GM12874 (cell line): Measurements from ENCODE around the gene ABCA7.

Experiments
- CTCF ChIP-seq: IDR thresholded peaks from 2 replicates; pipeline ENCODE4 v1.5.1; 2011; ENCODE audit warnings: low read depth, mild to moderate bottlenecking, control low read depth, low read length, moderate library complexity; ENCODE audit not compliant: insufficient read depth

Gene ABCA7

GRCh38 chr19:1020868-1021425 lies 19.0 kb upstream of the ABCA7 start, which contains the start of gene TMEM259:
Gene TMEM259, minus strand, starts transcription at chr19:1021123. Its CDS starts 127 bp downstream, at chr19:1020996.
- no peak for TF ChIP-seq CTCF

- TF ChIP-seq CTCF = no peak
These were observed 13.7 kb upstream of the ABCA7 start, which contains the start of gene CNN2 for GRCh38 chr19:1025960-1026782. Gene CNN2, plus strand, starts transcription at chr19:1026608. Its CDS starts 54 bp downstream, at chr19:1026662.

- TF ChIP-seq CTCF = no peak
These were observed 12.9 kb upstream of the ABCA7 start for GRCh38 chr19:1026783-1027649.

DNA sequence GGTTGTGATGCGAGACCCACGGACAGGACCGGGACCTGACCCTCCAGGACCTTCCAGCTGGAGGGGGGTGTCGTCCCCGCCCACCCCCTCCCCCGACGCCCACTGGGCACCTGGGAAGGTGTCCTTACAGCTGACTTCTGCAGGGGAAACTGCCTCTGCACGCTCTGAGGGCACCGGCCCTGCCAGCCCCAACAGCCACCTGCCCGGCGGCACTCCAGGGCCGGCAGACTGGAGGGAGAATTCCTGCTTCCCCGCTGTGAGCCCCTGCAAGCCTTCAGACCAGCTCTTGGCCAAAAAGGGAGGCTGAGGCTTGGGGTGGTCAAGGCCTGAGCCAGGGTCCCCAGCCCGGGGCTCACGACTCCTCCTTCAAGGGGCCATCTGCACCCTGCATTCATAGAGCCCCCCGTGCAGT lies 12.3 kb upstream of the ABCA7 start:
- no peak for TF ChIP-seq CTCF

GRCh38 chr19:1028062-1028926 lies 11.6 kb upstream of the ABCA7 start:
- TF ChIP-seq CTCF = no peak

GRCh38 chr19:1032264-1032867 lies 7.5 kb upstream of the ABCA7 start:
- no peak for TF ChIP-seq CTCF
